Endothelial cell of umbilical vein (primary cell): ENCODE data around the gene C1QC.

Experiments
- POLR2A ChIP-seq: IDR thresholded peaks from 2 replicates; pipeline ENCODE4 v1.6.1; 2012; ENCODE audit warnings: low read depth, mild to moderate bottlenecking, control low read depth, low read length
- POLR2AphosphoS5 ChIP-seq: IDR thresholded peaks from 2 replicates; pipeline ENCODE4 v1.6.1; 2012; ENCODE audit warnings: low read depth, mild to moderate bottlenecking, control low read depth, low read length, moderate library complexity; ENCODE audit not compliant: insufficient read depth
- TF ChIP-seq, protein P1 (sequence below), 2 donors: IDR thresholded peaks; 1 replicate in 1 of 2; 2 replicates in 1 of 2; pipeline ENCODE4 v1.5.1; 2011; ENCODE audit warnings: low read length in 2 of 2, mild to moderate bottlenecking in 2 of 2, moderate library complexity in 2 of 2, control low read depth in 1 of 2, inconsistent platforms in 1 of 2, low read depth in 1 of 2; ENCODE audit not compliant: insufficient read depth in 1 of 2; ENCODE audit errors: extremely low read depth in 1 of 2

DNA sequence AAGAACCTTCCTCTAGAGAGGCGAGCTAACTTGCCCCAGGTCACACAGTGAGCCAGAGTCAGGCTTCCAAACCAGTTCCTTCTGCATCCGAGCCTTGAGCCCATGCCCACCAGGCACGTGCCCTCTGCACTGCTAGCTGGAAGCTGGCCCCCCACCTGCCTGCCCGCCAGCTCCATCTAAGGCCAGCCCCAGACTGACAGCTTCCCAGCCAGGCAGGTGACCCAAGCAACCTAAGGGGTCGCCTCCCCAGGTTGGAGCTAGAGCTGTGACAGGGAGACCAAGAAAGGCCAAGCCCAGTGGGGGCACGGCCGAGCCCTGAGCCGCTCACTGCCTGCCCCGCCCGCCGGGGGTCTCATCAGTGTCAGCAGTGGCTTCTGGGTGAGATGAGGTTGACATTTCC, 26.9 kb upstream of the C1QC start:
- TF ChIP-seq, protein P1, sequence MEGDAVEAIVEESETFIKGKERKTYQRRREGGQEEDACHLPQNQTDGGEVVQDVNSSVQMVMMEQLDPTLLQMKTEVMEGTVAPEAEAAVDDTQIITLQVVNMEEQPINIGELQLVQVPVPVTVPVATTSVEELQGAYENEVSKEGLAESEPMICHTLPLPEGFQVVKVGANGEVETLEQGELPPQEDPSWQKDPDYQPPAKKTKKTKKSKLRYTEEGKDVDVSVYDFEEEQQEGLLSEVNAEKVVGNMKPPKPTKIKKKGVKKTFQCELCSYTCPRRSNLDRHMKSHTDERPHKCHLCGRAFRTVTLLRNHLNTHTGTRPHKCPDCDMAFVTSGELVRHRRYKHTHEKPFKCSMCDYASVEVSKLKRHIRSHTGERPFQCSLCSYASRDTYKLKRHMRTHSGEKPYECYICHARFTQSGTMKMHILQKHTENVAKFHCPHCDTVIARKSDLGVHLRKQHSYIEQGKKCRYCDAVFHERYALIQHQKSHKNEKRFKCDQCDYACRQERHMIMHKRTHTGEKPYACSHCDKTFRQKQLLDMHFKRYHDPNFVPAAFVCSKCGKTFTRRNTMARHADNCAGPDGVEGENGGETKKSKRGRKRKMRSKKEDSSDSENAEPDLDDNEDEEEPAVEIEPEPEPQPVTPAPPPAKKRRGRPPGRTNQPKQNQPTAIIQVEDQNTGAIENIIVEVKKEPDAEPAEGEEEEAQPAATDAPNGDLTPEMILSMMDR (IDR thresholded peaks at IDR 0.05; ENCODE audit: extremely low read depth in 1 of 2, insufficient read depth in 1 of 2, low read depth in 1 of 2, low read length in 2 of 2), result no peak
- no peak for TF ChIP-seq POLR2AphosphoS5
- no peak for TF ChIP-seq POLR2A
